GM21717 (cell line): ENCODE measurements around the gene RAB40B.

Source experiments
- ATAC-seq: cut with Tn5 transposase; IDR thresholded peaks from one replicate; pipeline ENCODE4 v1.9.1; 2021; ENCODE audit warnings: mild to moderate bottlenecking, moderate library complexity; ENCODE audit not compliant: unreplicated experiment

Gene RAB40B

GRCh38 chr17:82693168-82693867, 5.2 kb downstream of the RAB40B start:
- no peak for ATAC-seq

GRCh38 chr17:82692268-82692667, 6.2 kb downstream of the RAB40B start:
- ATAC-seq: no peak

GRCh38 chr17:82691714-82692113, 6.8 kb downstream of the RAB40B start:
- ATAC-seq: no peak

GRCh38 chr17:82690786-82691489, 7.6 kb downstream of the RAB40B start:
- ATAC-seq: no peak

GRCh38 chr17:82689077-82689476, 9.4 kb downstream of the RAB40B start:
- ATAC-seq: no peak

GRCh38 chr17:82687871-82688270, 10.6 kb downstream of the RAB40B start:
- no peak for ATAC-seq

GRCh38 chr17:82687375-82687861, 11.1 kb downstream of the RAB40B start:
- no peak for ATAC-seq

GRCh38 chr17:82686366-82687324, 11.9 kb downstream of the RAB40B start:
- no peak for ATAC-seq

GRCh38 chr17:82685291-82685690, 13.2 kb downstream of the RAB40B start:
- no peak for ATAC-seq

- no peak for ATAC-seq
Measured at GRCh38 chr17:82684228-82684841, 14.2 kb downstream of the RAB40B start.

GRCh38 chr17:82683534-82683933, 15.0 kb downstream of the RAB40B start:
- no peak for ATAC-seq

- no peak for ATAC-seq
Measured at GRCh38 chr17:82681547-82681946, 17.0 kb downstream of the RAB40B start.

GRCh38 chr17:82679586-82680465, 18.7 kb downstream of the RAB40B start:
- ATAC-seq: no peak

- no peak for ATAC-seq
Measured at GRCh38 chr17:82678265-82678891, 20.1 kb downstream of the RAB40B start.

- ATAC-seq: no peak
Measured at GRCh38 chr17:82677353-82677925, 21.1 kb downstream of the RAB40B start.

- no peak for ATAC-seq
Measured at GRCh38 chr17:82675476-82676245, 22.8 kb downstream of the RAB40B start.

- no peak for ATAC-seq
Measured at GRCh38 chr17:82674656-82675475, 23.6 kb downstream of the RAB40B start.
